GM18502 (cell line): ENCODE data around the gene ISG20L2.

Experiments used
- ATAC-seq: cut with Tn5 transposase; IDR thresholded peaks from one replicate; pipeline ENCODE4 v1.9.1; 2021; ENCODE audit warnings: mild to moderate bottlenecking; ENCODE audit not compliant: unreplicated experiment, poor library complexity

ISG20L2 gene

GRCh38 chr1:156709031-156709430 lies 19.5 kb downstream of the ISG20L2 start:
- no peak for ATAC-seq

GRCh38 chr1:156708218-156708661 lies 20.3 kb downstream of the ISG20L2 start:
- ATAC-seq, result no peak

GRCh38 chr1:156707417-156708217 lies 20.9 kb downstream of the ISG20L2 start:
- no peak for ATAC-seq

- ATAC-seq, result no peak
Measured at GRCh38 chr1:156706657-156707416, 21.7 kb downstream of the ISG20L2 start.

- no peak for ATAC-seq
Measured at GRCh38 chr1:156705918-156706656, 22.5 kb downstream of the ISG20L2 start.

- ATAC-seq, result no peak
Measured at GRCh38 chr1:156705321-156705917, 23.1 kb downstream of the ISG20L2 start, which contains the start of gene CRABP2. Gene CRABP2, minus strand, starts transcription at chr1:156705583. Its CDS starts 137 bp downstream, at chr1:156705446.

GRCh38 chr1:156704930-156705320 lies 23.6 kb downstream of the ISG20L2 start:
- ATAC-seq, result no peak

GRCh38 chr1:156704166-156704711 lies 24.3 kb downstream of the ISG20L2 start:
- ATAC-seq, result no peak

- no peak for ATAC-seq
Measured at GRCh38 chr1:156703741-156704140, 24.8 kb downstream of the ISG20L2 start.

- ATAC-seq, result no peak
Measured at GRCh38 chr1:156703336-156703735, 25.2 kb downstream of the ISG20L2 start.

- ATAC-seq, result no peak
Measured at GRCh38 chr1:156700736-156701531, 27.6 kb downstream of the ISG20L2 start.

- ATAC-seq, result no peak
Measured at GRCh38 chr1:156698995-156699394, 29.6 kb downstream of the ISG20L2 start.

- ATAC-seq, result no peak
Measured at GRCh38 chr1:156697481-156697880, 31.1 kb downstream of the ISG20L2 start.

GRCh38 chr1:156696755-156697154 lies 31.8 kb downstream of the ISG20L2 start:
- ATAC-seq, result no peak

- no peak for ATAC-seq
Measured at GRCh38 chr1:156694690-156694962, 33.9 kb downstream of the ISG20L2 start.

GRCh38 chr1:156693848-156694689 lies 34.5 kb downstream of the ISG20L2 start:
- ATAC-seq, result no peak

- ATAC-seq, result no peak
Measured at GRCh38 chr1:156692925-156693847, 35.4 kb downstream of the ISG20L2 start.
